ENCODE results near the gene MAP3K5.

GRCh38 chr6:136716917-136717715 is 75.2 kb downstream of the MAP3K5 start:
- TF ChIP-seq CTCF (IDR thresholded peaks at IDR 0.05): no peak
- TF ChIP-seq SIN3A (IDR thresholded peaks at IDR 0.05; ENCODE audit: borderline replicate concordance, insufficient read depth, low read depth, low read length): no peak
- TF ChIP-seq POLR2AphosphoS5 (IDR thresholded peaks at IDR 0.05; ENCODE audit: low read depth, low read length): no peak
- no peak for TF ChIP-seq TCF7L2 (IDR thresholded peaks at IDR 0.05; ENCODE audit: low read depth, low read length)
- TF ChIP-seq REST (IDR thresholded peaks at IDR 0.05; ENCODE audit: insufficient read depth in 1 of 2, low read depth in 2 of 2, low read length in 1 of 2): no peak

Data from Panc1 (cell line).